Neural cell (in vitro differentiated cells): ENCODE measurements around the gene C5AR1. TPM values are rescaled to one million over a fixed set of nuclear protein-coding genes. Genes with fewer than 3 reads are reported as not detected.

Experiments
- H2AFZ ChIP-seq: fragments of 200-600, 300-800 bp; sonication (generic), shearing (Covaris generic); 2 replicates; pipeline ENCODE4 v1.6.0; 2014; ENCODE audit warnings: low read depth, mild to moderate bottlenecking, antibody characterized with exemption, low read length, moderate library complexity
- H3F3A ChIP-seq: fragments of 200-600 bp; shearing (Covaris generic); 2 replicates; pipeline ENCODE4 v1.6.1; 2016; ENCODE audit warnings: mild to moderate bottlenecking, moderate library complexity, mixed read lengths, antibody characterized with exemption, low read length; ENCODE audit not compliant: insufficient read depth, poor library complexity, severe bottlenecking
- H3K27ac ChIP-seq: fragments of 200-600, 300-800 bp; sonication (generic), shearing (Covaris generic); 2 replicates; pipeline ENCODE4 v1.5.1; 2014; ENCODE audit warnings: mild to moderate bottlenecking, low read length, moderate library complexity
- H3K27me3 ChIP-seq: fragments of 300-800, 200-600 bp; sonication (generic), shearing (Covaris generic); 2 replicates; pipeline ENCODE4 v1.6.0; 2014; ENCODE audit warnings: mild to moderate bottlenecking, low read depth, low read length, moderate library complexity; ENCODE audit not compliant: insufficient read depth
- H3K36me3 ChIP-seq: fragments of 300-800, 200-600 bp; sonication (generic), shearing (Covaris generic); 2 replicates; pipeline ENCODE4 v1.5.1; 2014; ENCODE audit warnings: mild to moderate bottlenecking, antibody characterized with exemption, low read length, moderate library complexity; ENCODE audit not compliant: insufficient read depth
- H3K4me2 ChIP-seq: fragments of 300-800, 200-600 bp; sonication (generic), shearing (Covaris generic); 2 replicates; pipeline ENCODE4 v1.6.0; 2014; ENCODE audit warnings: mild to moderate bottlenecking, low read length
- H3K4me3 ChIP-seq: fragments of 300-800, 200-600 bp; sonication (generic), shearing (Covaris generic); 2 replicates; pipeline ENCODE4 v1.5.1; 2014; ENCODE audit warnings: mild to moderate bottlenecking, low read length, moderate library complexity
- H3K79me2 ChIP-seq: fragments of 200-600 bp; shearing (Covaris generic); replicated peaks from 2 replicates; pipeline ENCODE4 v1.6.0; 2014; ENCODE audit warnings: mild to moderate bottlenecking, low read length, moderate library complexity; ENCODE audit not compliant: insufficient read depth
- H3K9ac ChIP-seq: fragments of 300-800, 200-600 bp; sonication (generic), shearing (Covaris generic); 2 replicates; pipeline ENCODE4 v1.6.1; 2016; ENCODE audit warnings: mild to moderate bottlenecking, low read length, mixed read lengths
- H3K9me2 ChIP-seq: fragments of 200-600 bp; shearing (Covaris generic); 2 replicates; pipeline ENCODE4 v1.6.1; 2016; ENCODE audit warnings: mild to moderate bottlenecking, low read length, mixed read lengths; ENCODE audit not compliant: insufficient read depth
- H3K9me3 ChIP-seq: fragments of 200-600, 300-800 bp; sonication (generic), shearing (Covaris generic); 2 replicates; pipeline ENCODE4 v1.6.1; 2016; ENCODE audit warnings: mild to moderate bottlenecking, mixed run types, low read length, moderate library complexity, mixed read lengths
- H4K20me1 ChIP-seq: fragments of 200-600 bp; shearing (Covaris generic); 2 replicates; pipeline ENCODE4 v1.6.1; 2016; ENCODE audit warnings: mild to moderate bottlenecking, mixed run types; ENCODE audit not compliant: insufficient read depth
- EP300 ChIP-seq: fragments of 450-650 bp; conservative IDR thresholded peaks from 2 replicates; pipeline ENCODE4 v1.6.1; 2014; ENCODE audit warnings: antibody characterized with exemption, mild to moderate bottlenecking, moderate library complexity; ENCODE audit not compliant: poor library complexity, severe bottlenecking
- EZH2 ChIP-seq: fragments of 200-600, 300-800 bp; shearing (Covaris generic), sonication (generic); IDR thresholded peaks from 2 replicates; pipeline ENCODE4 v1.6.1; 2014; ENCODE audit warnings: antibody characterized with exemption, low read length, borderline replicate concordance, mild to moderate bottlenecking; ENCODE audit not compliant: insufficient read depth, poor library complexity, severe bottlenecking
- MXI1 ChIP-seq: fragments of 450-650 bp; conservative IDR thresholded peaks from 2 replicates; pipeline ENCODE4 v1.6.1; 2014; ENCODE audit warnings: antibody characterized with exemption, mild to moderate bottlenecking; ENCODE audit not compliant: poor library complexity, severe bottlenecking
- POLR2AphosphoS5 ChIP-seq: IDR thresholded peaks from 2 replicates; pipeline ENCODE4 v1.6.1; 2012
- RAD21 ChIP-seq: fragments of 450-650 bp; conservative IDR thresholded peaks from 2 replicates; pipeline ENCODE4 v1.6.1; 2014; ENCODE audit warnings: antibody characterized with exemption, mild to moderate bottlenecking, moderate library complexity
- SMC3 ChIP-seq: fragments of 450-650 bp; conservative IDR thresholded peaks from 2 replicates; pipeline ENCODE4 v1.6.1; 2014; ENCODE audit warnings: antibody characterized with exemption, mild to moderate bottlenecking, moderate library complexity; ENCODE audit not compliant: poor library complexity
- TAF1 ChIP-seq: IDR thresholded peaks from 2 replicates; pipeline ENCODE4 v1.6.1; 2012; ENCODE audit warnings: low read depth
- polyA plus RNA-seq: library from polyadenylated mRNA; depleted of rRNA; stranded (reverse); fragments of >200 nt; gene quantifications from 2 replicates; pipeline ENCODE4 v1.2.3, GENCODE V29; 2014
- TF ChIP-seq, protein P1 (sequence below): IDR thresholded peaks from 2 replicates; pipeline ENCODE4 v1.6.1; 2012; ENCODE audit warnings: borderline replicate concordance
- TF ChIP-seq, protein P2 (sequence below): fragments of 450-650 bp; IDR thresholded peaks from 2 replicates; pipeline ENCODE4 v1.5.1; 2014; ENCODE audit warnings: antibody characterized with exemption, mild to moderate bottlenecking, moderate library complexity; ENCODE audit not compliant: poor library complexity, severe bottlenecking

Gene C5AR1
- polyA plus RNA-seq, 1 donor from 2014 or later = not detected

DNA sequence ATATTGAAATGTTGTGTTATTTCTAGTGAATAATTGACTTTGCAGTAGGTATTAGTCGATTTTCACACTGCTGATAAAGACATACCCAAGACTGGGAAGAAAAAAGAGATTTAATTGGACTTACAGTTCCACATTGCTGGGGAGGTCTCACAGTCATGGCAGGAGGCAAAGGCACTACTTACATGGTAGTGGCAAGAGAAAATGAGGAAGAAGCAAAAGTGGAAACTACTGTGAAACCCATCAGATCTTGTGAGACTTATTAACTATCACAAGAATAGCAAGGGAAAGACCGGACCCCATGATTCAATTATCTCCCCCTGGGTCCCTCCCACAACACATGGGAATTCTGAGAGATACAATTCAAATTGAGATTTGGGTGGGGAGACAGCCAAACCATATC lies 12.4 kb downstream of the C5AR1 start:
- H3K9me2 ChIP-seq = no peaks in the 10 kb centered on the region
- H3F3A ChIP-seq = no peaks in the 10 kb centered on the region
- TF ChIP-seq RAD21 (no peak), POLR2AphosphoS5 (no peak), SMC3 (no peak), EZH2 (no peak), MXI1 (no peak), TAF1 (no peak), EP300 (no peak)
- TF ChIP-seq, protein P1, sequence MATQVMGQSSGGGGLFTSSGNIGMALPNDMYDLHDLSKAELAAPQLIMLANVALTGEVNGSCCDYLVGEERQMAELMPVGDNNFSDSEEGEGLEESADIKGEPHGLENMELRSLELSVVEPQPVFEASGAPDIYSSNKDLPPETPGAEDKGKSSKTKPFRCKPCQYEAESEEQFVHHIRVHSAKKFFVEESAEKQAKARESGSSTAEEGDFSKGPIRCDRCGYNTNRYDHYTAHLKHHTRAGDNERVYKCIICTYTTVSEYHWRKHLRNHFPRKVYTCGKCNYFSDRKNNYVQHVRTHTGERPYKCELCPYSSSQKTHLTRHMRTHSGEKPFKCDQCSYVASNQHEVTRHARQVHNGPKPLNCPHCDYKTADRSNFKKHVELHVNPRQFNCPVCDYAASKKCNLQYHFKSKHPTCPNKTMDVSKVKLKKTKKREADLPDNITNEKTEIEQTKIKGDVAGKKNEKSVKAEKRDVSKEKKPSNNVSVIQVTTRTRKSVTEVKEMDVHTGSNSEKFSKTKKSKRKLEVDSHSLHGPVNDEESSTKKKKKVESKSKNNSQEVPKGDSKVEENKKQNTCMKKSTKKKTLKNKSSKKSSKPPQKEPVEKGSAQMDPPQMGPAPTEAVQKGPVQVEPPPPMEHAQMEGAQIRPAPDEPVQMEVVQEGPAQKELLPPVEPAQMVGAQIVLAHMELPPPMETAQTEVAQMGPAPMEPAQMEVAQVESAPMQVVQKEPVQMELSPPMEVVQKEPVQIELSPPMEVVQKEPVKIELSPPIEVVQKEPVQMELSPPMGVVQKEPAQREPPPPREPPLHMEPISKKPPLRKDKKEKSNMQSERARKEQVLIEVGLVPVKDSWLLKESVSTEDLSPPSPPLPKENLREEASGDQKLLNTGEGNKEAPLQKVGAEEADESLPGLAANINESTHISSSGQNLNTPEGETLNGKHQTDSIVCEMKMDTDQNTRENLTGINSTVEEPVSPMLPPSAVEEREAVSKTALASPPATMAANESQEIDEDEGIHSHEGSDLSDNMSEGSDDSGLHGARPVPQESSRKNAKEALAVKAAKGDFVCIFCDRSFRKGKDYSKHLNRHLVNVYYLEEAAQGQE = no peak
- TF ChIP-seq, protein P2, sequence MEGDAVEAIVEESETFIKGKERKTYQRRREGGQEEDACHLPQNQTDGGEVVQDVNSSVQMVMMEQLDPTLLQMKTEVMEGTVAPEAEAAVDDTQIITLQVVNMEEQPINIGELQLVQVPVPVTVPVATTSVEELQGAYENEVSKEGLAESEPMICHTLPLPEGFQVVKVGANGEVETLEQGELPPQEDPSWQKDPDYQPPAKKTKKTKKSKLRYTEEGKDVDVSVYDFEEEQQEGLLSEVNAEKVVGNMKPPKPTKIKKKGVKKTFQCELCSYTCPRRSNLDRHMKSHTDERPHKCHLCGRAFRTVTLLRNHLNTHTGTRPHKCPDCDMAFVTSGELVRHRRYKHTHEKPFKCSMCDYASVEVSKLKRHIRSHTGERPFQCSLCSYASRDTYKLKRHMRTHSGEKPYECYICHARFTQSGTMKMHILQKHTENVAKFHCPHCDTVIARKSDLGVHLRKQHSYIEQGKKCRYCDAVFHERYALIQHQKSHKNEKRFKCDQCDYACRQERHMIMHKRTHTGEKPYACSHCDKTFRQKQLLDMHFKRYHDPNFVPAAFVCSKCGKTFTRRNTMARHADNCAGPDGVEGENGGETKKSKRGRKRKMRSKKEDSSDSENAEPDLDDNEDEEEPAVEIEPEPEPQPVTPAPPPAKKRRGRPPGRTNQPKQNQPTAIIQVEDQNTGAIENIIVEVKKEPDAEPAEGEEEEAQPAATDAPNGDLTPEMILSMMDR = no peak
- no peak overlapping the region for H3K4me3 ChIP-seq
- no peaks in the 10 kb centered on the region for H3K27me3 ChIP-seq
- H3K79me2 ChIP-seq = no peaks in the 10 kb centered on the region
- no peaks in the 10 kb centered on the region for H3K36me3 ChIP-seq
- no peak overlapping the region for H3K27ac ChIP-seq
- no peak overlapping the region for H2AFZ ChIP-seq
- no peaks in the 10 kb centered on the region for H4K20me1 ChIP-seq
- no peak overlapping the region for H3K9ac ChIP-seq
- no peak overlapping the region for H3K4me2 ChIP-seq
- H3K9me3 ChIP-seq = no peaks in the 10 kb centered on the region

DNA sequence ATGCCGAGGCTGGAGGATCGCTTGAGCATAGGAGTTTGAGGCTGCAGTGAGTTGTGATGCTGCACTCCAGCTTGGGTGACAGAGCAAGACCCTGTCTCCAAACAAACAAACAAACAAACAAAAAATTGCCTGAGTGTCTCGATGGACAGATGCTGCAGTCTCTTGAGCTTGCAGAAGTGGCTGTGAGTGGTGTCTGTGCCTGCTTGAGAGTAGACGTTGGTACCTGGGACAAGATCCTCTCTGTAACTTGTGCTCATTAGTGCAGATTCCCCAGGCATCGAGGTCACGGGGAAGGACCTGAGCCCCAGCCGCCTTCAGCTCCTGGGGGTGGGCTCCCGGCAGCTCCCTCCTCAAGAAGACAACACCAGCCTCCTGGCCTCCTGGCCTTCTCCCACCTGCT lies 13.7 kb downstream of the C5AR1 start:
- Histone ChIP-seq H3K36me3 (no peaks in the 10 kb centered on the region), H3K9me3 (no peaks in the 10 kb centered on the region), H3K9me2 (no peaks in the 10 kb centered on the region), H3K27me3 (no peaks in the 10 kb centered on the region), H3K27ac (no peak overlapping the region), H2AFZ (no peak overlapping the region), H3K4me3 (no peak overlapping the region), H4K20me1 (no peaks in the 10 kb centered on the region), H3F3A (no peaks in the 10 kb centered on the region), H3K79me2 (no peaks in the 10 kb centered on the region), H3K9ac (no peak overlapping the region), H3K4me2 (no peak overlapping the region)
- no peak for TF ChIP-seq RAD21
- TF ChIP-seq MXI1 = no peak
- no peak for TF ChIP-seq POLR2AphosphoS5
- TF ChIP-seq SMC3 = no peak

DNA sequence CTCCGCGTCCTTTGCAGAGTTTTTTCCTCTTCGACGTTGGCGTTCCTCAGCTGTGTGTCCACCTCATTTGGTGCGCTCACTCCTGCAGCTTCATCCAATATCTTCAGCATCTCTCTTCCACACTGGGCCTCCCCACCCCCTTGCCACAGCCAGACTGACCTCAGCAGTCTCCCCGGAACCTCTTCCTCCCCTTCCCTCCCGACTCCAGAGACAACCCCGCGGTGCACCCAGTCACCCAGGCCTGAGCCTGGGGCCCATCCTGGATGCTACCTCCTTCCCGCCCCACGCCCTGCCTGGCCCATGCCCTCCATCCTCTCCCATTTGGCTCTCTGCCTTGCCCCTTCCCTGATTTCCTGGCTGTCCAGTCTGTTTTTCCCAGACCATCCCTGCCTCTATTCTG lies 14.2 kb downstream of the C5AR1 start:
- no peak for TF ChIP-seq TAF1
- no peak for TF ChIP-seq SMC3
- no peak for TF ChIP-seq MXI1
- TF ChIP-seq, protein P2 = no peak
- no peak for TF ChIP-seq POLR2AphosphoS5
- no peak for TF ChIP-seq RAD21
- TF ChIP-seq, protein P1 = no peak
- no peak for TF ChIP-seq EZH2
- TF ChIP-seq EP300 = no peak
- no peaks in the 10 kb centered on the region for H3K79me2 ChIP-seq
- H4K20me1 ChIP-seq = no peaks in the 10 kb centered on the region
- H3K9ac ChIP-seq = no peak overlapping the region
- H3K4me3 ChIP-seq = no peak overlapping the region
- no peak overlapping the region for H3K27ac ChIP-seq
- H3K4me2 ChIP-seq = no peak overlapping the region
- H3K27me3 ChIP-seq = no peaks in the 10 kb centered on the region
- no peaks in the 10 kb centered on the region for H3K9me2 ChIP-seq
- no peak overlapping the region for H2AFZ ChIP-seq
- no peaks in the 10 kb centered on the region for H3K36me3 ChIP-seq
- H3K9me3 ChIP-seq = no peaks in the 10 kb centered on the region
- H3F3A ChIP-seq = no peaks in the 10 kb centered on the region
